ENCODE data around the gene SDK2. TPM values are rescaled to one million over a fixed set of nuclear protein-coding genes. Genes with fewer than 3 reads are reported as not detected.

The SDK2 gene
- polyA plus RNA-seq, 1 experiment = 0.01 TPM

GRCh38 chr17:73663614-73664013, 19.4 kb upstream of the SDK2 start:
- ChIA-PET CTCF (no interaction called here), POLR2A (no interaction called here)
- Histone ChIP-seq H3K27ac (ENCODE audit: low read depth, low read length) (no peak overlapping the region), H3K27me3 (ENCODE audit: control insufficient read depth, insufficient read depth, low read length) (no peaks in the 10 kb centered on the region), H3K4me3 (ENCODE audit: low read depth, low read length) (no peak overlapping the region), H3K9me3 (ENCODE audit: control insufficient read depth, insufficient read depth, low read length) (no peaks in the 10 kb centered on the region)
- DNase-seq (ENCODE audit: low read depth, low spot score) = no peak
- TF ChIP-seq, protein P1, sequence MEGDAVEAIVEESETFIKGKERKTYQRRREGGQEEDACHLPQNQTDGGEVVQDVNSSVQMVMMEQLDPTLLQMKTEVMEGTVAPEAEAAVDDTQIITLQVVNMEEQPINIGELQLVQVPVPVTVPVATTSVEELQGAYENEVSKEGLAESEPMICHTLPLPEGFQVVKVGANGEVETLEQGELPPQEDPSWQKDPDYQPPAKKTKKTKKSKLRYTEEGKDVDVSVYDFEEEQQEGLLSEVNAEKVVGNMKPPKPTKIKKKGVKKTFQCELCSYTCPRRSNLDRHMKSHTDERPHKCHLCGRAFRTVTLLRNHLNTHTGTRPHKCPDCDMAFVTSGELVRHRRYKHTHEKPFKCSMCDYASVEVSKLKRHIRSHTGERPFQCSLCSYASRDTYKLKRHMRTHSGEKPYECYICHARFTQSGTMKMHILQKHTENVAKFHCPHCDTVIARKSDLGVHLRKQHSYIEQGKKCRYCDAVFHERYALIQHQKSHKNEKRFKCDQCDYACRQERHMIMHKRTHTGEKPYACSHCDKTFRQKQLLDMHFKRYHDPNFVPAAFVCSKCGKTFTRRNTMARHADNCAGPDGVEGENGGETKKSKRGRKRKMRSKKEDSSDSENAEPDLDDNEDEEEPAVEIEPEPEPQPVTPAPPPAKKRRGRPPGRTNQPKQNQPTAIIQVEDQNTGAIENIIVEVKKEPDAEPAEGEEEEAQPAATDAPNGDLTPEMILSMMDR (IDR thresholded peaks at IDR 0.05; ENCODE audit: low read depth, low read length) = no peak

DNA sequence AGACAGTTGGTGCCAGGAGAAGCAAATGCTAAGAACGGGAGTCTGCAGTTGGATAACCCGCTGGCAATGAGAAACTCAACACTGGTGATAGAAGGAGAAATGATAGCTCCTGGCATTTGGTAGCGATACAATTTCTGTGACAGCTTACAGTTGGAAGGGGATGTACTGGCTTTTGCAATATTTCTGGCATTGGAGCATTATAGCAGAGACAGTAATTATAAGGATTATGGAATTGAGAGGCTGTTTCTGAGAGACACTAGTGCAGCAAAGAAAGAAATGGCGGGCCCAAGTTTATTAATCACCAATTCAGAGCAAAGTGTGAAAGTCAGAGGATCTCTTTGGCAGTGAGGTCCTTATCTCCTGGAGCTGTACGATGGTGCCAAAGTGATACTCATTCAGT, 16.1 kb upstream of the SDK2 start:
- H3K27me3 ChIP-seq (ENCODE audit: control insufficient read depth, insufficient read depth, low read length) = no peaks in the 10 kb centered on the region
- H3K9me3 ChIP-seq (ENCODE audit: control insufficient read depth, insufficient read depth, low read length) = no peaks in the 10 kb centered on the region; the same call in none of the 2 replicates
- TF ChIP-seq, protein P1 (IDR thresholded peaks at IDR 0.05; ENCODE audit: low read depth, low read length) = no peak
- ChIA-PET CTCF (no interaction called here), POLR2A (no interaction called here)
- H3K27ac ChIP-seq (ENCODE audit: low read depth, low read length) = no peak overlapping the region
- H3K4me3 ChIP-seq (ENCODE audit: low read depth, low read length) = no peak overlapping the region
- DNase-seq (ENCODE audit: low read depth, low spot score) = no peak

DNA sequence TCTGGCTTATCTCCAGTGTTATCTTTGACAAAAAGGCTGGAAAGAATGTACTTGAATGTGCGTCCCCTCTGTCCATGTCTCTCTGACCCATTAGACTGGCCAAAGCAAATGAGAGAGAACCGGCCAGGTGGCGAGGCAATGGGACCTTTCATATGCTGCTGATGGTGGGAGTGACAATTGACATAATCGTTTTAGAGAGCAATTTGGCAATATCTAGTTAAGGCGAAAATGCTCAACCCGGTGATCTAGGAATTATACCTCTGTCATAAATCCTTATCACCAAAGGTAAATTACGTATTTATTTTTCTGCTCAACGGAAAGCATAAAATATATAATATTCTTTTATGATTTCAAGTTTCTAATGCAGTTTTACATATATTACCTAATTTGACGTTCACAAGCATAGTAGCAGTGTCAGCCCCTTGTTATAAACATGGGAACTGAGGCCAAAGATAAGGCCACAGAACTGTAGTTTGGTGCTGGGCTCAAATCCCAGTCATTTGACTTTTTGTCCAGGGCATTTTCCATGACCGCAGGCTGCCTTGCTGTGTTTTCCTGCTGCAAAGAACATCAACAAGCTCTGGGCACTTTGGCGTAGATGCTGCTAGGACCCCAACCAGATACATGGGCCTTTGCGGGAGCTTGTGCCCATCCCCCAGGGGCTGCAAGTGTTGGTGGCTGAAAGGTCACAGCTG, 14.7 kb upstream of the SDK2 start:
- Histone ChIP-seq H3K4me3 (ENCODE audit: low read depth, low read length) (no peak overlapping the region), H3K27me3 (ENCODE audit: control insufficient read depth, insufficient read depth, low read length) (no peaks in the 10 kb centered on the region), H3K27ac (ENCODE audit: low read depth, low read length) (no peak overlapping the region), H3K9me3 (ENCODE audit: control insufficient read depth, insufficient read depth, low read length) (no peaks in the 10 kb centered on the region; the same call in none of the 2 replicates)
- no peak for DNase-seq (ENCODE audit: low read depth, low spot score)
- CTCF ChIA-PET = no interaction called here
- TF ChIP-seq, protein P1 (IDR thresholded peaks at IDR 0.05; ENCODE audit: low read depth, low read length) = no peak
- POLR2A ChIA-PET = no interaction called here

- H3K9me3 ChIP-seq (ENCODE audit: control insufficient read depth, insufficient read depth, low read length) = peaks cover 4% of the 10 kb centered on the region
- no peak overlapping the region for H3K4me3 ChIP-seq (ENCODE audit: low read depth, low read length)
- TF ChIP-seq, protein P1 (IDR thresholded peaks at IDR 0.05; ENCODE audit: low read depth, low read length) = peak; percentile 31
- POLR2A ChIA-PET = no interaction called here
- no peak for DNase-seq (ENCODE audit: low read depth, low spot score)
- no peak overlapping the region for H3K27ac ChIP-seq (ENCODE audit: low read depth, low read length)
- CTCF ChIA-PET = no interaction called here
- no peaks in the 10 kb centered on the region for H3K27me3 ChIP-seq (ENCODE audit: control insufficient read depth, insufficient read depth, low read length)
Observed at GRCh38 chr17:73657473-73658116, 13.3 kb upstream of the SDK2 start.

DNA sequence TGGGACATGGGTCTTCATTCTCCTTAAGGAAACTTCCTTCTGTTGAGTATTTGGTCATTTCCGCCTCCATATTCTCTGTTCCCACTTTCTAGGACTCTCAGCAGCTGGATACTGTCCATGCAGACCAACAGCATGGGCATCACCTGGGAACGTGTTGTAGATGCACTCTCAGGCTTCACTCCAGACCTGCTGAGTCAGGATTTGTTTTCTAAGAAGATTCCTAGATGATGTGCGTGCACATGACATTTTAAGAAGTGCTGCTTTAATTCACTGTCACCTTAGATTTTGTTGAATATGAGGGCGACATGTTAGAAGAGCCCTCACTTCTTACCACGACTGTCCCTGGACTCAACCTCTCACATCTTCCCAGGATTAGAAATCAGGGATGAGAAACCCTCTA, 10.0 kb upstream of the SDK2 start:
- peaks cover 4% of the 10 kb centered on the region for H3K9me3 ChIP-seq (ENCODE audit: control insufficient read depth, insufficient read depth, low read length)
- ChIA-PET CTCF (no interaction called here), POLR2A (no interaction called here)
- TF ChIP-seq, protein P1 (IDR thresholded peaks at IDR 0.05; ENCODE audit: low read depth, low read length) = no peak
- H3K4me3 ChIP-seq (ENCODE audit: low read depth, low read length) = no peak overlapping the region
- no peak for DNase-seq (ENCODE audit: low read depth, low spot score)
- no peaks in the 10 kb centered on the region for H3K27me3 ChIP-seq (ENCODE audit: control insufficient read depth, insufficient read depth, low read length)
- H3K27ac ChIP-seq (ENCODE audit: low read depth, low read length) = no peak overlapping the region

Data from AG04450 (cell line).